GM18867 (cell line): ENCODE data around the gene VAMP8.
"Not testable (repeated sequence)": the region's sequence is repeated elsewhere in the genome, so short reads cannot be mapped to it uniquely, and the experiment has no call there.

Experiments used
- ATAC-seq: cut with Tn5 transposase; IDR thresholded peaks from one replicate; pipeline ENCODE4 v1.9.1; 2021; ENCODE audit warnings: mild to moderate bottlenecking, moderate library complexity; ENCODE audit not compliant: unreplicated experiment

VAMP8 gene

DNA sequence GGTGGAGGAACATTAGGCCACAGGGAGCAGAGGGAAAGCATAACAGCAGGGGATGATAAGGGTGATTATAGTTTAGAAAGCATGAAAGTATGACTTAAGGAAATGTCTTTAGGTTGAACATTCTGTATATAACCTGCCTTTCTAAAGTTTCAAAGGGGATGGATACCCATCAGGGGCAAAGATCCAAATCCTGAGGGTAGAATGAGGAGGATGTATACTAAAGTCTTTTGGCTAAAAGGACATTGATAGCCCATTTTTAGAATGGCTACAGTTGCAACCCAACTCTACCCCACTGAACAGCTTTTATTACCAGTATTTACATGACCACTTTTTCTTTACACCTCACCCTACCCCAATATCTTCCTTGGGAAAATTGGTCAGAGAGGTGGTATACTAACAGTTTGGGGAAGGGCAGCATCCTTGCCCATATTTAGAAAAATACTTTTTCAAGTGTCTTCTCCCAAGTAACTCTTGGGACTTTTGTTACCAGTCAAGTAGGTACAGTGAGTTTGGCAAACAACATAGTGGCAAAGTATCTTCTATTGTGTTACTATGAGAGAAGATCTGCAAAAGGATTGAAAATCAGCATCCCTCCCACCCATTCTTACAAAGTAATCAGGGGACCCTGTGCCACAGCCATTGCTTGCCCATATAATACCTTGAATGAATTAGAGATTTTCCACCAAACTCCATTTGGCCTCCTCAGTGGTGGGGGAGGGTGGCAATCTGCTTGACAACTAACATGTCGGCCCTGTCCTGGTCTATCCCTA is 30.1 kb upstream of the VAMP8 start:
- no peak for ATAC-seq

- no peak for ATAC-seq
Observed at GRCh38 chr2:85547859-85548607, 29.4 kb upstream of the VAMP8 start.

- ATAC-seq: no peak
Observed at GRCh38 chr2:85548608-85548900, 28.8 kb upstream of the VAMP8 start.

DNA sequence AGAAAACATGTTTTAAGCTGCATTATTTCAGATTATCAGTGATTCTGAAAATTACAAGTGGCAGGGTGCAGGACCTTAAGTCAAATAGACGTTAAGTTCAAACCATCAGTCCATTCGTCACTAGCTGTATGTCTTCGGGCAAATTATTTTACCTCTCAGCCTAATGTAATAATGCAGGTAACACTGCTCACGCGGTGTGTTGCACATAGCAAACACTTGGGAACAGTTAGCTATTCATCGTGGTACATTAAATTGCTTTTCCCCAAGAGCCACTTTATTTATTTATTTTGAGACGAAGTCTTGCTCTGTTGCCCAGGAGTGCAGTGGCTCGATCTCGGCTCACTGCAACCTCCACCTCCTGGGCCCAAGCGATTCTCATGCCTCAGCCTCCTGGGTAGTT is 28.3 kb upstream of the VAMP8 start:
- no peak for ATAC-seq

- no peak for ATAC-seq
Observed at GRCh38 chr2:85549826-85550225, 27.6 kb upstream of the VAMP8 start.

- ATAC-seq: no peak
Observed at GRCh38 chr2:85550486-85550885, 26.9 kb upstream of the VAMP8 start.

DNA sequence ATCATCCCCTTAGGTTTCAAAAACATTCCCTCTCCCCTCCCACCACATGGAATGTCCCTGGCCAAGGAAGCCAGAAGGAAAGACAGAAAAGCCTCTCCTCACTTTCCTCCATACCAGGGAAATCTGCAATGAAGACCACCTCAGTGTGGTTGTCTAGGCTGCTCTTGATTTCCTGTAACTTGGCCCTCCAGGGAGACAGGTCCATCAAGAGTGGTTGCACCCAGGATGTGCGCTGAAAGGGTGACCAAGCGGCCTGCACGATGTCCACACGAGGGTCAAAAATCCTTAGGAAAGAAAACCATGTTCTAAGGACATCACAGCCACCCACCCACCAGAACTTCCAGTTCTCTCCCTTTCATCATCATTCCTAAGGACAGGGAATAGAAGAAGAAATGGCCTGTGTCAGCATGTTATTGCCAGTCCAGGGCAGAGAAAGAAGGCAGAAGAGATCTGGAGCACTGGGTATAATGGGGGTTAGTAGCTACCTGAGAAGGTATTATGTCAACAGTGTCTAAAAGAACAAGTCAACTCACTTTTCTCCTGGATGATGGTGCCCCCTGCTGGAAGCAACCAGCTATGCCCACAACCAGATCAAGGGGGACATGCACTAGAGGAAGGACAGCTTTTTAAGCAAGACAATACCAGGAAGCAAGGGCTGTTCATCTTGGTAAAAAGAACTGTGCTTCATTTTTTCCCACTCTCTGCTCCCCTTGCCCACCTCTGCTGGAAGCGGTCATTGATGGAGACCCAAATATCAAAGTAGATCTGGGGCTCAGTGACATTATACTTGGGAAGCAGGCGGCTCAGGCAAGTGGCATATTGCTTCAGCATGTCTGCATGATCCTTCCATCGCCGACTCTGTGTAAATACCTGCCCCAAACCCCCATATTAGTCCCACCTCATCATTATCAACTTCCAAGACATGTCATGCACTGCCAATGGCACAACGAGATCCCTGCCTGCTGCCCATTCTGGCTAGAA is 25.4 kb upstream of the VAMP8 start:
- ATAC-seq: peak; percentile 75

DNA sequence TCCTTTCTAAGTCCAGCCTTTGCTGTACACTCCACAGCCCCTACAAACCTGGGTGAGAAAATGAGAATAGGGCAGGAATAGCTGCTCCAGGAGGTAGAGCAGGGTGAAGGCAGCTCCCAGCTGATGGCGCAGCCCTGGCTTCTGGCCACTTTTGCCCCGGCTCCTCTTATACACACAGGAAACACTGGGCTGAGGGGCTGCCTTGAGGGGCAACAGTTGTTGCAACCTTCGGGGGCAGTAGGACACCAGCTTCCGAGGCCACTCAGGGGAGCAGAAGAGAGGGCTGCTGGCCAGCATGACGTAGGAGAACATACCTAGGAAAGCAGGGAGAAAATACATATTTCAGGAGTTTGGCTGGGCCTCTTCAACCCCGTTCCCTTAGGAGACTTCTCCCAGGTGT is 24.2 kb upstream of the VAMP8 start:
- no peak for ATAC-seq

GRCh38 chr2:85554980-85555612 is 22.3 kb upstream of the VAMP8 start:
- no peak for ATAC-seq

GRCh38 chr2:85557130-85557529 is 20.3 kb upstream of the VAMP8 start:
- ATAC-seq: no peak

GRCh38 chr2:85558160-85558559 is 19.2 kb upstream of the VAMP8 start:
- no peak for ATAC-seq

GRCh38 chr2:85560403-85560726 is 17.0 kb upstream of the VAMP8 start:
- ATAC-seq: not testable (repeated sequence)

DNA sequence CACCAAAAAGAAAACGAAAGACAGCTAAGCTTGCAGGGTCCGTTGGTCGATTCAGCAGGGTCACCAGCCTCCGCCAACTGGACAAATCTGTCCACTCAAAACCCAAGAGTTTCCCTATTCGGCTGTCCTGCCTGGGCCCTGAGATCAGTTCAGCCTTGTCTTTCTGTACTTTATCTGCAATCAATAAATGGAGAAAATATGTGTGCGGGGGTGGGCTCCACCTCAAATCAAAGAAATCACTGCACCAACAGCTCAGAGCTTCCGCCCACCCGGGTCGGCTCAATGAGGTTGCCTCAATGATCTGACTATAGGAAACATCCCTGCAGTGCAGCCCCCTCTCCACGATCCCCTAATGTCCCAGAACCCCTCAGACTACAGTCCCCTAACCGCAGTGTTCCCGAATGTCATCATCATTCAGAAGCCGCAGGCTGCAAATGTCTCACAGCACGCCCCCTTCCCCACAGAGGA is 16.5 kb upstream of the VAMP8 start:
- peak; percentile 24 for ATAC-seq

- peak; percentile 89 for ATAC-seq
Observed at GRCh38 chr2:85561280-85562212, 15.8 kb upstream of the VAMP8 start, which contains the start of gene GGCX. Gene GGCX (minus strand): TSS chr2:85561493. CDS start chr2:85561428, 65 bp downstream.

DNA sequence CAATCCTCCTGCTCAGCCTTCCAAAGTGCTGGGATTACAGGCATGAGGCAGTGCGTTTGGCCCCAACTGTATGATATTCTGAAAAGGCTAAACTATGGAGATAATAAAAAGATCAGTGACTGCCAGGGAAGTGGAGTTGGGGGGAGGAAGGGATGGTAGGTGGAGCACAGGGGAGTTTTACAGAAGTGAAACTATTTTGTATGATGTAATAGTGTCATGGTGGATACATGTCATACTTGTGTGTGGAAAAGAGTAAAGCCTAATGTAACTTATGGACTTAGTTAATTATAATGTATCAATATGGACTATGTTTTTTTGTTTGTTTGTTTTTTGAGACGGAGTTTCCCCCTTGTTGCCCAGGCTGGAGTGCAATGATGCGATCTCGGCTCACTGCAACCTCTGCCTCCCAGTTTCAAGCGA is 13.2 kb upstream of the VAMP8 start:
- no peak for ATAC-seq

DNA sequence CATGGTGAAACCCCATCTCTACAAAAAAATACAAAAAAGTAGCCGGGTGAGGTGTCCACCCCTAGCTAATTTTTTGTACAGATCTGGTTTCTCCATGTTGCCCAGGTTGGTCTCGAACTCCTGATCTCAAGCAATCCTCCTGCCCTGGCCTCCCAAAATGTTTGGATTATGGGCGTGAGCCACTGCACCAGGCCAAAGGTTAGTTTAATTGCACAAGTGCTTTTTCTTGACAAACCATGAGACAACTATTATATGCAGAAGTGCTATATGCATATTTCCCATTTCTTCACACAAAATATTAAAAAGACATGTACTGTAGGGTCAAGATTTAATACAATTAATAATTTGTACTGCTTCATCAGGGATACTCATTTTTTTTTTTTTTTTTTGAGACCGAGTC is 11.1 kb upstream of the VAMP8 start:
- no peak for ATAC-seq

GRCh38 chr2:85575739-85576138 is 1.6 kb upstream of the VAMP8 start:
- ATAC-seq: no peak

DNA sequence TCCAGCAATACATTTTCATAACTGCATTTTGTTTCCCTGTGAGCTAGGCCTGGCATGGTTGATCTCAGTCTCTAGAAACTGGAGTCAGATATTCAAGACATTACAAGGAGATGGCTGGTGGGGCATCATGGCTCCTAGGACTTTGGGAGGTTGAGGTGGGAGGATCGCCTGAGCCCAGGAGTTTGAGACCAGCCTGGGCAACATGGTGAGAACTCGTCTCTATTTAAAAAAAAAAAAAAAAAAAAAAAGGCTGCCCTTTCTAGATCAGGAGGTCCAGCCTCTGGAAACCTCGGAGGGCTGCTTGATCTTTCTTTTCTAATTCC is 362 bp upstream of the VAMP8 start:
- ATAC-seq: no peak

GRCh38 chr2:85578243-85579180 is 1.1 kb downstream of the VAMP8 start:
- ATAC-seq: peak; percentile 39
